Body of pancreas (tissue), 4 donors: Measurements from ENCODE around the gene MPDU1.

Source experiments
- CTCF ChIP-seq, 7 experiments: fragments of 450-650 bp in 4 of 7; fragments of 200-600 bp in 3 of 7; sonication (generic) in 3 of 7; IDR thresholded peaks; one replicate each; pipeline ENCODE4 v1.5.1; 2016 to 2019; ENCODE audit warnings: antibody characterized with exemption in 7 of 7
- POLR2A ChIP-seq, 3 donors: fragments of 450-650 bp; IDR thresholded peaks; one replicate each; pipeline ENCODE4 v1.6.1; 2016; ENCODE audit warnings: antibody characterized with exemption in 3 of 3, mild to moderate bottlenecking in 2 of 3

GRCh38 chr17:7538050-7538449 lies 45.6 kb upstream of the MPDU1 start:
- no peak for TF ChIP-seq CTCF (IDR thresholded peaks at IDR 0.05)
- no peak for TF ChIP-seq POLR2A (IDR thresholded peaks at IDR 0.05)
